ENCODE measurements around the gene USPL1.

DNA sequence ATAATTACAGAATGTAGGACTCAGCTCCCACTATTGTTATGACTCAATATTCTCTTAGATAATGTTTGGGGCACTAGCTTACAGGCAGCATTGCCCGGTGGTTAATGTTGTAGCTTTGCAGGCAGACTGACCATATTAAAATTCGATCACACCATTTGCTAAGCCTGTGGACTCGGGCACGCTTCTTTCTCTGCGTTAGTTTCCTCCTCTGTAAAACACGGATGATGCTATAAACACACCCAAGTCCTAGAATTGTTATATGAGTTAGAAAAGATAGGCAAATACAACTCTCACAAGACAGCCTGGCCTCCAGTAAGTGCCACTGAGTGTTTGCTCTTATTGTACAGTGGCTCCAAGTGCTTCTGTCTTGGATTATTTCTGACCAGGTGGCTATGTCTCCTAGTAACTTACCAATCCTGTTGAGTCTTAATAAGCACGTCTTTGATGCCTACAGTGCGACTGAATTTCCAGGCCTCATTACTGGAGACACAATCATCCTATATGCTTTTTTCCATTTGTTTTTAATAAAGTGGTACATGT is 67.7 kb downstream of the USPL1 start:
- TF ChIP-seq CTCF (IDR thresholded peaks at IDR 0.05) (no peak), POLR2A (IDR thresholded peaks at IDR 0.05) (no peak)

Data from esophagus squamous epithelium (tissue), 4 donors.